K562 (cell line): Measurements from ENCODE around the gene SCN2B. TPM values are rescaled to one million over a fixed set of nuclear protein-coding genes. Genes with fewer than 3 reads are reported as not detected.

ENCODE experiments used
- BDP1 ChIP-seq: IDR thresholded peaks from 3 replicates; pipeline ENCODE4 v1.6.1; 2011; ENCODE audit not compliant: insufficient read length, insufficient read depth
- BRCA1 ChIP-seq, 2 experiments: fragments of 450-650 bp in 1 of 2; sonication (generic) in 1 of 2; formaldehyde crosslinking in 1 of 2; IDR thresholded peaks; 2 replicates each; pipeline versions ENCODE4 v1.5.0 to v1.6.1; 2017 to 2020; ENCODE audit warnings: mild to moderate bottlenecking in 1 of 2, missing genetic modification reagents in 1 of 2
- CBX3 ChIP-seq, 2 experiments: IDR thresholded peaks; 1 replicate in 1 of 2; 2 replicates in 1 of 2; pipeline ENCODE4 v1.6.1; 2012; ENCODE audit warnings: inconsistent platforms in 2 of 2, low read length in 2 of 2, borderline replicate concordance in 1 of 2, control low read depth in 1 of 2
- CXXC5 ChIP-seq: fragments of 250-450 bp; sonication (Bioruptor Pico); IDR thresholded peaks from 2 replicates; pipeline ENCODE4 v1.8.0; 2022; ENCODE audit warnings: inconsistent platforms, mild to moderate bottlenecking, moderate library complexity
- ELK1 ChIP-seq: sonication (generic); formaldehyde crosslinking; IDR thresholded peaks from 2 replicates; pipeline ENCODE4 v1.8.1; 2022; ENCODE audit warnings: missing genetic modification reagents
- ERF ChIP-seq: fragments of 450-650 bp; formaldehyde crosslinking; IDR thresholded peaks from 2 replicates; pipeline ENCODE4 v1.4.0; 2020; ENCODE audit warnings: mild to moderate bottlenecking, mixed read lengths
- FOXK2 ChIP-seq, 2 experiments: fragments of 450-650 bp; IDR thresholded peaks in 1 of 2; conservative IDR thresholded peaks in 1 of 2; 2 replicates each; pipeline ENCODE4 v1.6.1; 2016; ENCODE audit warnings: low read depth in 2 of 2, mild to moderate bottlenecking in 1 of 2
- FOXP1 ChIP-seq: sonication (generic); formaldehyde crosslinking; IDR thresholded peaks from 2 replicates; pipeline ENCODE4 v1.8.0; 2022; ENCODE audit warnings: mild to moderate bottlenecking, missing genetic modification reagents
- HES1 ChIP-seq: fragments of 450-650 bp; IDR thresholded peaks from 2 replicates; pipeline ENCODE4 v1.6.1; 2016; ENCODE audit warnings: low read depth, mild to moderate bottlenecking, moderate library complexity
- KLF13 ChIP-seq: fragments of 450-650 bp; IDR thresholded peaks from 2 replicates; pipeline ENCODE4 v1.6.1; 2016; ENCODE audit warnings: missing genetic modification characterization, low read depth, mild to moderate bottlenecking, missing compliant biosample characterization, moderate library complexity, borderline replicate concordance
- KLF16 ChIP-seq: IDR thresholded peaks from 2 replicates; pipeline ENCODE4 v1.6.1; 2016; ENCODE audit warnings: antibody characterized with exemption
- MAZ ChIP-seq, 2 experiments: fragments of 450-650 bp in 1 of 2; sonication (generic) in 1 of 2; formaldehyde crosslinking; IDR thresholded peaks in 1 of 2; conservative IDR thresholded peaks in 1 of 2; 2 replicates each; pipeline versions ENCODE4 v1.4.0 to v1.5.0; 2020; ENCODE audit warnings: mild to moderate bottlenecking in 1 of 2, missing genetic modification reagents in 1 of 2
- RREB1 ChIP-seq: fragments of 250-450 bp; sonication (Bioruptor Pico); IDR thresholded peaks from 2 replicates; pipeline ENCODE4 v1.4.0; 2020
- SMC3 ChIP-seq: conservative IDR thresholded peaks from 2 replicates; pipeline ENCODE4 v1.6.1; 2011; ENCODE audit warnings: low read depth, low read length, improper control_type of control experiment; ENCODE audit not compliant: insufficient read depth
- TBL1XR1 ChIP-seq, 2 experiments: IDR thresholded peaks; 2 replicates each; pipeline ENCODE4 v1.6.1; 2012; ENCODE audit warnings: improper control_type of control experiment in 2 of 2, low read length in 2 of 2, mild to moderate bottlenecking in 1 of 2
- U2AF2 ChIP-seq: fragments of 200-400 bp; formaldehyde crosslinking; optimal IDR thresholded peaks from 2 replicates; pipeline ENCODE3; 2017; ENCODE audit warnings: low read depth, mild to moderate bottlenecking, low read length
- ZNF444 ChIP-seq: fragments of 250-450 bp; sonication (Bioruptor Pico); IDR thresholded peaks from 2 replicates; pipeline ENCODE4 v1.4.0; 2020; ENCODE audit warnings: mild to moderate bottlenecking, moderate library complexity
- ZNF583 ChIP-seq: fragments of 250-450 bp; sonication (Bioruptor Pico); IDR thresholded peaks from 2 replicates; pipeline ENCODE4 v1.4.0; 2020
- ZNF696 ChIP-seq: fragments of 250-450 bp; sonication (Bioruptor Pico); conservative IDR thresholded peaks from 2 replicates; pipeline ENCODE4 v1.4.0; 2020; ENCODE audit warnings: mild to moderate bottlenecking, moderate library complexity
- ZNF764 ChIP-seq: fragments of 250-450 bp; sonication (Bioruptor Pico); IDR thresholded peaks from 2 replicates; pipeline ENCODE4 v1.4.0; 2020; ENCODE audit warnings: low read depth, mild to moderate bottlenecking, moderate library complexity
- polyA plus RNA-seq, 8 experiments: library from polyadenylated mRNA; depleted of rRNA in 4 of 8; stranded (reverse) in 5 of 8; unstranded in 3 of 8; fragments of >200 nt; fragmentation: Nextera tagmentation in 2 of 8; fragmentation: Illumina TruSeq in 1 of 8; extraction: Ambion mirVana in 2 of 8; extraction: Trizol in 1 of 8; gene quantifications; 2 replicates each; pipeline versions ENCODE4 v1.2.1 to v1.2.3, GENCODE V29; 2011 to 2014; ENCODE audit warnings: inconsistent platforms in 1 of 8, missing spikeins in 1 of 8
- total RNA-seq, 7 experiments: library from RNA; depleted of rRNA in 6 of 7; stranded (reverse); fragments of >200 nt in 6 of 7; fragmentation: Illumina TruSeq in 2 of 7; extraction: Trizol in 2 of 7; gene quantifications; 2 replicates each; pipeline versions ENCODE4 v1.2.1 to v1.2.3, GENCODE V29; 2011 to 2021; ENCODE audit warnings: low replicate concordance in 1 of 7

Gene SCN2B
- total and polyA plus RNA-seq, 9 of the 15 experiments (the other 6 are each of a cell fraction or from before 2014, with no cell fraction given) = not detected

- TF ChIP-seq HES1 (no peak), KLF16 (peak; percentile 49; the same call in 1 of the 2 replicates), SMC3 (peak; percentile 95), MAZ (CRISPR knock-in tag; conservative IDR thresholded peaks at IDR 0.05 in 1 of 2, IDR thresholded peaks at IDR 0.05 in 1 of 2) (peak; percentile 74 to 80), U2AF2 (no peak), ZNF696 (CRISPR knock-in tag) (no peak), BRCA1 (IDR thresholded peaks at IDR 0.05) (no peak), BRCA1 (CRISPR knock-in tag; IDR thresholded peaks at IDR 0.05) (no peak), FOXP1 (0 out of 2 replicates have a peak, but pooled peaks have one; percentile 45), CXXC5 (CRISPR knock-in tag) (0 out of 2 replicates have a peak, but pooled peaks have one; percentile 48), FOXK2 (conservative IDR thresholded peaks at IDR 0.05 in 1 of 2, IDR thresholded peaks at IDR 0.05 in 1 of 2; ENCODE audit: low read depth in 2 of 2) (peak; percentile 89), RREB1 (CRISPR knock-in tag) (peak; percentile 83), ZNF583 (no peak), KLF13 (tag) (peak; percentile 73; the same call in 1 of the 2 replicates), ZNF764 (CRISPR knock-in tag) (no peak), ERF (CRISPR knock-in tag) (no peak), ELK1 (CRISPR knock-in tag) (no peak), CBX3 (IDR thresholded peaks at IDR 0.05; ENCODE audit: borderline replicate concordance in 1 of 2, low read length in 2 of 2) (no peak), BDP1 (no peak), ZNF444 (CRISPR knock-in tag) (no peak), TBL1XR1 (IDR thresholded peaks at IDR 0.05; ENCODE audit: low read length in 2 of 2) (no peak)
Measured at GRCh38 chr11:118145285-118146227, 30.9 kb downstream of the SCN2B start (continued).
